Activated CD4-positive, alpha-beta T cell treated with anti-CD3 and anti-CD28 coated beads, Interleukin-2, amount 50 U/mL, for 48 hours (primary cell): ENCODE results near the gene NCEH1.
"Not testable (repeated sequence)": the region's sequence is repeated elsewhere in the genome, so short reads cannot be mapped to it uniquely, and the experiment has no call there.

Source experiments
- DNase-seq, 2 experiments: peaks; one replicate each; pipeline ENCODE4 v3.0.0-alpha.2; 2020

Gene NCEH1, protein sequence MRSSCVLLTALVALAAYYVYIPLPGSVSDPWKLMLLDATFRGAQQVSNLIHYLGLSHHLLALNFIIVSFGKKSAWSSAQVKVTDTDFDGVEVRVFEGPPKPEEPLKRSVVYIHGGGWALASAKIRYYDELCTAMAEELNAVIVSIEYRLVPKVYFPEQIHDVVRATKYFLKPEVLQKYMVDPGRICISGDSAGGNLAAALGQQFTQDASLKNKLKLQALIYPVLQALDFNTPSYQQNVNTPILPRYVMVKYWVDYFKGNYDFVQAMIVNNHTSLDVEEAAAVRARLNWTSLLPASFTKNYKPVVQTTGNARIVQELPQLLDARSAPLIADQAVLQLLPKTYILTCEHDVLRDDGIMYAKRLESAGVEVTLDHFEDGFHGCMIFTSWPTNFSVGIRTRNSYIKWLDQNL

DNA sequence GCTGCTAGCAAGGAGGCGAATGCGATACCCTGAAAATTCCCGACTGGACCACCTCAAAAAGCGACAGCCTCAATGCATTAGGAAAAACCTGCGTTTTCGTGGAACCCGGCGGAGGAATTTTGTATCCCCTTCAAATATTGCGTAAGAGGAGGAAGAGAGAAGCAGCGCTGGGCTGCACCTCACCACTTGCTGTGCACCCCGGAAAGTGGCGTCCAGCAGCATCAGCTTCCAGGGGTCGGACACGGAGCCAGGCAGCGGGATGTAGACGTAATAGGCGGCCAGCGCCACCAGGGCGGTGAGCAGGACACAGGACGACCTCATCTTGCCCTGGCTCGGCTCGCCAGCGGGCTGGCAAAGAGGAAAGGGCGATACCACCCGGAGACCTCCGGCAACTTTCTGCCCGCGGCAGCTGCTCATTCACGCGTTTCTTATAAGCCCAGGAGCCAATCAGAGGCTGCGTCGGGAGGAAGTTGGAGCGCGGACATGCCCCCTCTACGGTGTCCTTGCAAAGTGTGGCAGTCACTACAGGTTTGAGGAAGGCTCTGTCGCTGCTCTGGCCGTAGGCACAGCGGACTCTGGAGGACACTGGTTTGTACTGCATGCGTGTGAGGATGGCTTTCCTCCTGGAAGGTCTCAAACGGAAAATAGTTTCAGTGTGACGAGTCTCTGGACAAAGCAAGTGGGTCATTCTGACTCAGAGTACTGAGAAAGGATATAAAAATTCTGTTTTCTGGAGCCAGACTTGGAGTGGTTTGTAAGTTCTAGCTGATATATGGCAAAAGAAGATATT is at the start of gene NCEH1:
TSS of gene NCEH1 (minus strand) at position 404 of the 790 bp plus-strand sequence. CDS start at position 321, 83 bp downstream.
- peak; percentile 79 to 85 for DNase-seq

DNA sequence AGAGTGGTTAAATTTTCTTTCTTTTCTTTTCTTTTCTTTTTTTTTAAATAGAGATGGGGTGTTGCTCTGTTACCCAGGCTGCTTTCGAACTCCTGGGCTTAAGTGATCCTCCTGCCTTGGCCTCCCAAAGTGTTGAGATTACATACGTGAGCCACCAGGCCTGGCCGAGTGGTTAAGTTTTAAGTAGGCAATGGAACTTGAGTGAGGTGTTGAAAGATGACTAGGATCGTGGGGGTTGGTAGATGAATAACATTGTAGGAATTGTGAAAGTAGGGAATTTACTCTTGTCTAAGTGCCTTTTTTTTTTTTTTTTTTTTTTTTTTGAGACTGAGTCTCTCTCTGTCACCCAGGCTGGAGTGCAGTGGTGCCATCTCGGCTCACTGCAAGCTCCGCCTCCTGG is 49.5 kb upstream of the NCEH1 start:
- DNase-seq: not testable (repeated sequence)

DNA sequence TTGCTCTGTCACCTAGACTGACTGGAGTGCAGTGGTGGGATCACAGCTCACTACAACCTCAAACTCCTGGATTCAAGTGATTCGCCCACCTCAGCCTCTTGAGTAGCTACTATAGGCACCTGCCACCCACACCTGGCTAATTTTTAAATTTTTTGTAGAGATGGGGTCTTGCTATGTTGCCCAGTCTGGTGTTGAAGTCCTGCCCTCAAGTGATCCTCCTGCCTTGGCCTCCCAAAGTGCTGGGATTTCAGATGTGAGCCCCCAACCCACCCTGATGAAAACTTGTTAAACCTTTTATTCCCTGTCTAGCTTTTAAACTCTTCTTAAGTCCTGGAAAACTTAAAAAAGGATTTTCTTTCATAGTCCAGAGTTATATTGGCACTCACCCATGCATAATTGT is 42.3 kb upstream of the NCEH1 start:
- DNase-seq: no peak

DNA sequence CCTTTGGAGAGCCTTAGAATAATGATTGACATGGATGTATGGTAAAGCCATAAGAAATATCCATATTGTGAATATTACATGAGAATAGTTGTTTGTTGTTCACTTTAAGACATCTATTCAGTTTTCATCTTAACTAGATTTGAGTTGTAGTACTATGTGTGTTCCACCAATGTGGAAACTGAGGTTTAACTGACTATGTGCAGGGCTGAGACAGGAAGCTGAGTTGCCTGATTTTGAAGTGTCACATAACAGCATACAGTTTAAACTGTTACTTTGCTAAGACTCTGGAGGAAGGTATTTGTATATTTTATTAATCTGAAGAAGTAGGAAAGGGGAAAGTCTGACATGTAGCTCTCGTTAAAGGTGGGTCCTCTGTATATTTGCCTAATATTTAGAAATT is 41.8 kb upstream of the NCEH1 start:
- no peak for DNase-seq

DNA sequence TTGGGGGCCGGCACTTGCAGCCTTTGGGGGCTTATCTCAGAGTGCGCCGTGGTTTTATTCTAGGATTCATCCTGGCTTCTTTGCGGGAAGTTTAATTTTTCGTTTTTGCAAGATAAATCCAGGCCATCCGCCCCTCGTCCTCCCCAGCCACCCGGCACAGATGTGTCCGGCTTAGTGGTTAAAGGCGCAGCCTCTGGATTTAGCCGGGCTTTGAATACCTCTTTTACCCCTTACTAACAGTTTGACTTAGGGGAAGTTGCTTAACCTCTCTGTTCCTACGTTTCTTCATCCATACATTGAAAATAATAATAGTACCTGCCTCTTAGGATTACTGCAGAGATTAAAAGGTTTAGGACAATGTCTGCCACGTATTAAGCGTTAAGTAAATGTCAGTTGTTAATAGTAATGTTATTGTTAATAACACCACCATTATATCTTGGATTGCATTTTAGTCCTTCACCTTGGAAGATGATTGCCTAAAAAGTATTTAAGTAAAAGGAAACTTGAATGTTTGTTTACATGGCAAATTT is 40.4 kb upstream of the NCEH1 start:
- no peak for DNase-seq

DNA sequence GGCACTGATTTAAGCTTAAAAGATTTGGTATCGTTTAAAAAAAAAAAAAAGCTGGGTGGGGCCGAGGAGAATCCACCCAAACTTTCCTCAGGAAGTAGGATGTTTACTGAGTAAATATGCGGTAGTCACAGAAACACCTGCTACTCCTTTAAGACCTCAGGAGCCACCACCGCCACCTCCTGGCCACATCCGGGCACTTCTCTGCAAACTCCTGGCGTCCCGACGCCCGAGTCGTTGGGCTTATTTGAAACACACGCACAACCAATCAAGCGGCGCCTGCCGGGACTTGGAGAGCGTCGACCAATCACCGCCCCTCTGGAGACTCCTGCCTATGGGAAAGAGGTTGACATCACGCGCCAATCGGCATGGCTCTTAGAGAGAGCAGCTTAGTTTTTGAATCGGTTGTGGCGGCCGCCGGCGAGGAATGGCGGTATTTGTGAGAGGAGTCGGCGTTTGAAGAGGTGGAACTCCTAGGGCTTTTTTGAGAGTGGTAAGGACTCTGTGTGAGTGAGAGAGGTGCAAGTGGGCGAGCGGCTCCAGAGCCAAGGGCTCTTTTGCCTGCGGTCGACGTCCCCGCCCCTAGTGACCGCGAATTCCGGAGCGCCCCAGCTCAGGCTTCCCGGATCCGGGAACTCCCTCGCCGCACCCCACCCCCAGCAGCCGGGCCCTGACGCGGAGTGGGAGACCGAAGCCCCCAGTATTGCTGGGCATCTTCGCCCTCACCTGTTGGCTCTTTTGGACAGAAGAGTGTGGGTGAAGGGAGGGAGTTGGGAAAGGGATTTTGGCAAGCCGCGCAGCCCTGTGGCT is 39.7 kb upstream of the NCEH1 start, which contains the start of gene ECT2:
TSS of gene ECT2 (plus strand) at position 359 of the 807 bp plus-strand sequence. CDS start 3,805 bp downstream, outside the sequence.
- peak; percentile 97 to 98 for DNase-seq

DNA sequence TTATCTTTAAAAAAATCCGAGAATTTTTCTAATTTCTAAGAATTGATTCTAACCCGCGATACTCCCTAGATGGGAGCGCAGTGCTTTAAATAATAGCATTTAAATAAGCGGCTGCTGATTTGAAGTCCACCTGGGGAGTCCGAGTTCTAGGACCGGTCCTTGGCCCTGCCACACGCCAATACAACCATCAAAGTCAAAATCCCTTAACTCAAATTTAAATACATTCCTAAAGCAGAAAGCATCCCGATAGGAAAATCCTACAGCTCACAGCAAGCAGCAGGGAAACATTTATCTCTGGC is 39.2 kb upstream of the NCEH1 start:
- peak in 1 of 2 experiments; percentile 16 for DNase-seq

DNA sequence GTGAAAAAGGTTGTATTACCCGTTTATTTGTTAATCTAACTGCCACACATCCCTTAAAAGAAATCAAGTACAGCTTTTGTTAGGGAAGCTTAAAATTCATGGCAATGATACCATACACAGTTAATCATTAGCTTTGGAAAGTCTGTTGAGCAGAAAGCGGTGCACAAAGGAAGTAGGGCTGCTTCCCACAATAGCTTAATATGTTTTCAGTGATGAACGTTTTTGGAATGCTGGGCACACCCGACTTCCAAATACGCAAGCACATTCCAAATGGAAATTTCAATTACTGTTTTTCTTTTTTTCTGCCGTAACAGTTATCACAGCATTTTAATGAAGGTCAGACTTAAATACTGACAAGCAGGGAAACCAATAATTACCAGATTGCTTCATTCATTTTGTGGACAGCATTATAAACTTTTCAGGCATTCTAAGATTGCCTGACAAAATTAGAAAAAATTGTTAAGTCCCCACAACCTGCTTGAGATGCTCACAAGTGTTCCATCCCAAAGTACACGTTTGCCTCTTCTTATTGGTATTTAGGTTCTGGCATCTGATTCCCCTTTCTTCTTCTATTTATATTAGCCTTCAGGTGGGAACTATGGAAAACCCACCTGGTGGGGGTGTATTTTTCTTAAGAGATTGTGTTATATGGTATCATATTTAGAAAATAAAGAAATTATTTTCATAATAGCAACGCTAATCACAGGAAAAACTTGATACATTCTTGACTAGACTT is 38.5 kb upstream of the NCEH1 start:
- no peak for DNase-seq

DNA sequence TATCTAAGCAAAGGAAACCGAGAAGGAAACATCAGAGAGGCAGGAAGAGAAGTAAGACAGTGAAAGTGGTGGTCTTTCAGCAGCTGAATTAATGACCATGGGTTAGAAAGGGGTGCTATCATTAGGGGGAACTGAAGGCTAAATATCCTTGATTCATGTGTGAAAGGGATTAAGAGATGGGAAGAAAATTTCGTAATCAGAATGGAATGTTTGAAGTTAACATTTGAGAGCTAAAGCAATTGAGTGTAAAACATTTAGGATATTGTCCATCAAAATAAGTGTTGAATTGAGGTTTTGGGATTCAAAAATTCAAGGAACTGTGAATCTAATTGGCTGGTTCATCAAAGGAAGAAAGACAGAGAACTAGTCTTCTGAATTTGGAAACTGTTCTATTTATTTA is 35.6 kb upstream of the NCEH1 start:
- DNase-seq: no peak

DNA sequence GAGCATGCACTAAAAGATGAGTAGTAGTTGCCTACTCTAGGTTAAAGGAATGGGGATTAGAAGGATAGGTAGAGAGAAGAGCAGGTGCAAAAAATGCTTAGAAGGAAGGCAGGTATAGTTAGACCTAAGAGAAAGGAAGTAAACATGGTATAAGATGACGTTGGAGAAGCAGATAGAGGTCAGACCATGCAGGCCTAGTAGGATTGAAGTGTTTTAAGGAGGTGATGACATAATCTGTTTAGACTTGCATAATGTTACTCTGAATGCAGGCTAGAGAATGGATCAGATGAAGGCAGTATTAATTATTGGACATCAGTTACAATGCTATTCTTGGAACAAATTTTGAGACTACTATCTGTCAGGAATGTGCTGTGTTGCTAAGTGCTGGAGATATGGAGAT is 28.6 kb upstream of the NCEH1 start:
- no peak for DNase-seq

DNA sequence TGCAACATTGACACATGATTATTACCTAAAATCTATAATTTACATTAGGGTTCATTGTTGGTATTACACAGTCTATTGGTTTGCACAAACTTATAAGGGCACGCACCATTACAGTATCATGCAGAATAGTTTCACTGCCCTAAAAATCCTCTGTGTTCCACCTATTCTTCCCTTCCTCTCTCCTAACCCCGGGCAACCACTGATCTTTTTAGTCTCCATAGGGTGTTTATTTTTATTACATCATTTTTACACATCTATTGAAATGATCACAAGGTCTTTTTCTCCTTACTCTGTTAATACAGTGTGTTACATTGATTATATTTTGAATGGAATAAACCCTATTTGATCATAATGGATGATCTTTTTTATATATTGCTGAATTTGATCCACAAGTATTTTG is 24.1 kb upstream of the NCEH1 start:
- no peak for DNase-seq

DNA sequence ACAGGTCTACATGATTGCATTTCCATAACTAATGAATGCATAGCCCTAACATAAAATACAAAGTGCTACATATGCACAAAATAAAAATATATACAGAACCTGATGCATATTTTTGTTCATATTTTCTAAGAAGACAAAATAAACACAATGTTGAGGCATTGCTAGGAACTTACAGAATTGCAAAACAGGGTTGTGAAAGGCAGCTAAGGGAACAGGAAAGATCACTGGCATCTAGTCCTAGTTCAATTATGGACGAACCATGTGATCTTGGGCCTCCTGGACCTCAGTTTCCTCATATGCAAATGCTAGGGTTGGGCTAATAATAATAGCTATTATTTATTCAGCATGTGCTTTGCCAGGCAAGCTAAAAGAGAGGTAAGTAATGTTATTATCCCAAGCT is 15.5 kb upstream of the NCEH1 start:
- DNase-seq: no peak

DNA sequence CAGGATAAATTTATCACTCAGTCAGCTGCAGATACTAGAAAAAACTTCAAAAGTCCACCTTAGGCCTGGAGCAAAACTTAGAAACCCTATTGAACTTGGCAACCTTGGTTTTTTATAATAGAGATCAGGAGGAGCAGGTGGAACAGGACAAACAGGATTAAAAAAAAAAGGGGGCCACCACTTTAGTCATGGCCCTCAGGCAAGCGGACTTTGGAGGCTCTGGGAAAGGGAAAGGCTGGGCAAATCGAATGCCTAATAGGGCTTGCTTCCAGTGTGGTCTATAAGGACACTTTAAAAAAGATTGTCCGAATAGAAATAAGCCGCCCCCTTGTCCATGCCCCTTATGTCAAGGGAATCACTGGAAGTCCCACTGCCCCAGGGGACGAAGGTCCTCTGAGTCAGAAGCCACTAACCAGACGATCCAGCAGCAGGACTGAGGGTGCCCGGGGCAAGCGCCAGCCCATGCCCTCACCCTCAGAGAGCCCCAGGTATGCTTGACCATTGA is 11.7 kb upstream of the NCEH1 start:
- not testable (repeated sequence) for DNase-seq

DNA sequence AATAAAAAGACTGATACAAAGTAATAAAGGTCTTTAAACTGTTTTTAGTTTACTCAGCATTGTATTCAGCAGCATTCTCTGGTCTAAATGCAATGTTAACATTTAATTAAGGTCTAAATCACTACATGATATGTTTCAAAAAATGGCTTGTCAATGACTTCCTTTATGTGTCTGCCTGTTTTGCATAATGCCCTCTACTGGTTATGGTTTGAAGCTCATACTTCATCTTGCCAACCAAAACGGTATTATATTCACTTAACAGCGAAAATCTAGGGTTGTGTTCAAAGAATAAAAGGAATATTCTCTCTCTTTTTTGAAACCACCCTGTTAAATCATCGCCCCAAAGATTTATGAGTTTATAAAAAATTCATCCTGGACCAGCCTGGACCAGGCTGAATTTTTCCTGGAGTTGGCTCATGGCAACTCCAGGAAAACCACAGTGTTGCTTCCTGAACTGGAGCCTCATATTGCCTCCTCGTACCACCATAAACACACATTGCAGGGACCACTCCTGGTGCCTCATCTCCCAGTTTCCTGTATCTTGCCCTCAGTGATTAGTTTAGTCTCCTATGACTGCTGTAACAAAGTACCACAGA is 6.7 kb upstream of the NCEH1 start:
- DNase-seq: no peak

DNA sequence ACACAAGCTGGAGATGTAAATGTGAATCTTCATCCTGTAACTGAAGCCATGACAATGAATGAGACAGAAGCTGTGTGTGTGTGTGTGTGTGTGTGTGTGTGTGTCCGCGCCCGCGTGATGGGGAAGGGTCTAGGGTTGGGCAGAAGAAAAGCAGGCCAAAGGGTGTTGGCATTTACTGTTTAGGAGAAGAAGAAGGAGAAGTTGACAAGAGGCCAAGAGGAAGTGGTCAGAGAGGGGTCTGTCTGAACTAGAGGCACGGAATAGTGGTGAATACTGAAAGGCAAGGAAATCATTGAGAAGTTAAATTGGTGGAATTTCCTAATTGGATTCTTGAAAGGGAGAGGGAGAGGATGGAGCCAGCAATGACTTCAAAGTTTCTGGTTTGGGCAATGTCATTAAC is 5.6 kb upstream of the NCEH1 start:
- no peak for DNase-seq

DNA sequence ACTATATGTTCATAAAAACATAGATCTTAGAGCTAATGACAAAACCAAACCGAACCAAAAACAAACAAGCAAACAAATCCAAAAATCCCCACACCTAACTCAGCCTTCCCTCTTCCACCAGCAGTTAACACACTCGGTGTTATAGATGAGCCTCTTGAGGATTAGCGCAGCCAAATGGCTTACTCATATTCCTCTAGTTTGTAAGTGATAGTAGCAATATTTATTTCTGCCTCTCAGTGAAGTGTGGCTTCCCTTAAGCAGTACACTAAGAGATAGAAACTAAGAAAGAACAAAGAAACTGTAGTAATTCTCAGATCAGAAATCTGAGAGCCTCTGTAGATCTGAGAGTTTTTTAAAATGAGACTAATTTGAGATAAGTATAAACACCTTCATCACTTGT is 2.4 kb upstream of the NCEH1 start:
- no peak for DNase-seq

DNA sequence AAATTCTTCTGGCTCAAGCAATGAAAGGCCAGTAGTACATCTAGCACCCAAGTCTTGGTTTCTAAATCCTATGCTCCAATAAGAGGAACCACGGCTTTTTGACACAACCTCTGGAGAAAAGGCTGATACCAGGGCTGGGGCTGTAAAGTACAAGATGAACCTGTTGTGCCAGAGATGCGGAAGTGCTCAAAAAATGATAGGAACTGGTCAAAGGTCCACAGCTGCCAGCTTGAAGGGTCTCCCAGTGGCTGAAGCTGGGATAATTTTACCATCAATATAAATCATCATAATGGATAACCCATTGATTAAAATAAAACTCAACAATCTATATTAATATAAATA is 558 bp upstream of the NCEH1 start:
- no peak for DNase-seq

DNA sequence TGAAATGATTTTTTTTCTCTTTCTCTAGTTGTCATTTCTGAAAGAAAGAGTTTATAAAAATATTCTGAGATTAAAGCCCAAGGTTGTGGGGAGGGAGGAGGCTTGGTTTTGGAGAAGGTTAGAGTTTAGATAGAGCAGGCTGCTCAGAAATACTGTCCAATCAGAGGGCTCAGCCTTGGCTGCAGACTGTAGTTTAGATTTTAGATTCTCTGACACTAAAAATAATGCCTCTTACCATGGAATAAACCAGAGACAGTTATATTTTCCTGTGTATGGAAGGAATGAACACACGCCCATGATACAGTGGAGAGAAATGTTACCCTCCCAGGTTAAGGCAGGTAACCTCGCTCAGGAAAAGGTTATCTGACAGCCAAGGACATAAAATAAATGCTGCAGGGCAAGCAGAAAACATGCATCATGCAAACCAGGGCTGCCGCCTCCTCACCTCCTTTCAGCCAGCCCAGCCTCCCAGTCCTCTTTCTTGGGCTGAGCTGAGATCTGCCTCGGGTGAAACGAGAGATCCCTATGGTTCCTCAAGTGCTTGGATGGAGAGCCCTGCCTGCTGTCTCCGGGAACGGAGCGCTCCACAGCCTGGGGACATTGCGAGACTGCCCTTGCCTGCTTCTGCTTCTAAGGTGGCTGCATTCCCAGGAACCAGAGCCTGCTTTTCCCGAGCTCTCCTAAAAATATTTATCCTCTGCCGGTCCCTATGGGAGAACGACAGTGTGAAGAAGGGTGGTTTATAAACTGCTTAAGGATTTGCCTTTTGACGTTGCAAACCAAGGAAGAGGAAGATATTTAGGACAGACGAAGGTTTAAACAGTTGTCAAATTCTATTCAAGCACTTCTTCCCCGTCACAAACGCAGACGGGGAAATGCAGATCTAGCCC is 848 bp downstream of the NCEH1 start:
- DNase-seq: peak; percentile 13 to 16

DNA sequence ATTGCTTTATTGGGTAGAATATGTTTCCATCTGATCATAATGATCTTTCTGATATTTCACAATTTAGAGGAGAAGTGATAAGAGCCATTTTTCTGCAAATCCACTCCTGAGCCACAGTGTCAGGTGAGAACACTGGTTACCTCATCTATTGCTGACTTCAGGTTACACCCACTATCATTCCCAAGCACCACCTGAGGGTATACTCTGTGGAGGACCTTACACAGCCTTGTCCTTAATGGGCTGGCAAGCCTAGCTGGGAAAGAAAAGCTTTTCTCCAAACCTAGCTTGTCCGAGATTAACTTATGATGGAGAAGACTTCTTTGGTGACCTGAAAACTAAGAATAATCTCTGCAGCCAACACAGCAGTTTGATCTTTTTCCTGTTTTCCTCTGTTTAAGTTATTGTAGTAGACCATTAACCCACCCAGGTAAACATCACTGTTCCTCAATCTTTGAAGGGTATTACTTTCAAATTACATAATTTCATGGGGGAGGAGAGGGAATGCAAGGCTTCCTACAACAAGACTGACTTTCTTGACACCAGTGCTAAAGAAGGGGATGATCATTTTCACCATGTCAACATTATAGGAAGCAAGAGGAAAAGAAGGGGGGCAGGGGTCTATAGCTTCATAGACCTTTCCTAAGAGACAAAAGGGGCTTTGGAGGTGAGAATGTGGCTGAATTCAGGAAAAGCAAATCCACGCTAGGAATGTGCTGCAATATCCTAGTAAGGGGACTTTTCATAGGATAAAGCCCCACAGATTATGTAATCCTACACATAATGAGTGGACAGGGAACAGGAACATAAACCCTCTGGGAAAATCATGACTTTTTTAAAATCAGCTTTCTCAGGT is 1.7 kb downstream of the NCEH1 start:
- no peak for DNase-seq

DNA sequence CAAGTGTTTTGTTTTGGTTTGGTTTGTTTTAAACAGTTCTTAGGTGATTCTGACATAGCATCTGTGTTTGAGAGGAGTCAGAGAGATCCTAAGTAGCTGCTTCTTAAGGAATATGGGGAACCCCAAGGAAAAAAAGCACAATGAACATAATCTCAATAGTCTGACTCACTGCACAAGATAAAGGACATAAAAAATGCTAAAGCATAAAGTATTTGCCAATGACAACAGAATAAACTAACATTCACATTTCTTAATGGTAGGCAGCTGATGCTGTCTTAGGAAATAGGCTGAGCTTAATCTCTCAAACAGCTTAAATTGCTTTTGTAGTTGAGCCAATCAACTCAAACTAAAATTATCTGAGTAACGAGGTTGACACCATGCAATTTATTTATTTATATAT is 2.9 kb downstream of the NCEH1 start:
- no peak for DNase-seq
